Measurements from ENCODE around the gene ZDHHC24.

- TF ChIP-seq POLR2A (IDR thresholded peaks at IDR 0.05) = no peak
- TF ChIP-seq, protein P1, sequence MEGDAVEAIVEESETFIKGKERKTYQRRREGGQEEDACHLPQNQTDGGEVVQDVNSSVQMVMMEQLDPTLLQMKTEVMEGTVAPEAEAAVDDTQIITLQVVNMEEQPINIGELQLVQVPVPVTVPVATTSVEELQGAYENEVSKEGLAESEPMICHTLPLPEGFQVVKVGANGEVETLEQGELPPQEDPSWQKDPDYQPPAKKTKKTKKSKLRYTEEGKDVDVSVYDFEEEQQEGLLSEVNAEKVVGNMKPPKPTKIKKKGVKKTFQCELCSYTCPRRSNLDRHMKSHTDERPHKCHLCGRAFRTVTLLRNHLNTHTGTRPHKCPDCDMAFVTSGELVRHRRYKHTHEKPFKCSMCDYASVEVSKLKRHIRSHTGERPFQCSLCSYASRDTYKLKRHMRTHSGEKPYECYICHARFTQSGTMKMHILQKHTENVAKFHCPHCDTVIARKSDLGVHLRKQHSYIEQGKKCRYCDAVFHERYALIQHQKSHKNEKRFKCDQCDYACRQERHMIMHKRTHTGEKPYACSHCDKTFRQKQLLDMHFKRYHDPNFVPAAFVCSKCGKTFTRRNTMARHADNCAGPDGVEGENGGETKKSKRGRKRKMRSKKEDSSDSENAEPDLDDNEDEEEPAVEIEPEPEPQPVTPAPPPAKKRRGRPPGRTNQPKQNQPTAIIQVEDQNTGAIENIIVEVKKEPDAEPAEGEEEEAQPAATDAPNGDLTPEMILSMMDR (IDR thresholded peaks at IDR 0.05) = no peak
- TF ChIP-seq POLR2AphosphoS5 (IDR thresholded peaks at IDR 0.05) = no peak
Measured at GRCh38 chr11:66559866-66560676, 14.2 kb upstream of the ZDHHC24 start.
